ENCODE results near the gene IGF2BP2.
"Not testable (repeated sequence)": the region's sequence is repeated elsewhere in the genome, so short reads cannot be mapped to it uniquely, and the experiment has no call there.

Gene IGF2BP2

DNA sequence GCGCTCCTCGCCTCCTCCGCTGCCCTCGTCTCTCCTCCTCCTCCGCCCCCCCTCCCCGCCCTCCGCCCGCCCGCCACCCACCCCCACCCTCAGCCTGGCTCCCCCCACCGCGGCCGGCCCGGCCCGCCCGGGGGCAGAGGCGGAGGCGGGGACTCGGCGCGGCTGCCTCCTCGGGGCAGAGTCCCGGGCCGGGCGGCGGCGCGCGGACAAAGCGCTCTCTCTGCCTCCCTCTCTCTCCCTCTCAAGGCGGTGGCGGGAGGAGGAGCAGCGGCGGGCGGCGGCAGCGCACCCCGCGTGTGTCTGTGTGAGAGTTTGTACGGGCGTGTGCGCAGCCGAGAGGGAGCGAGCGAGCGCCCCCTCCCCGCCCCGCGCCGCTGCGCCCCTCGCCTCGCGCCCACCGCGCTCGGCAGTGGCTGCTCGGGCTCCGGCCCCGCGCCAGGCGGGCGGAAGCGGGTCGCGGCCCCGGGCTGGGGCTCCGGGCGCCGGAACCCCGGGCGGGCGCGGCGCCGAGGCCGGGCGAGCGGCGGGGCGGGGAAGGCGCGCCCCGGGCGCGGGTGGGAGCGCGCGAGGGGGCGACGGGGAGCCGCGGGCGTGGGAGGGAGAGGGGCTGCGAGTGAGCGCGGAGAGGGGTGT, at the start of gene IGF2BP2:
TSS of gene IGF2BP2 (minus strand) at position 37 of the 633 bp plus-strand sequence. CDS start 82 bp downstream, outside the sequence.
- DNase-seq (ENCODE audit: low read depth in 3 of 3), result peak in 2 of 3 experiments; percentile 17 to 46

DNA sequence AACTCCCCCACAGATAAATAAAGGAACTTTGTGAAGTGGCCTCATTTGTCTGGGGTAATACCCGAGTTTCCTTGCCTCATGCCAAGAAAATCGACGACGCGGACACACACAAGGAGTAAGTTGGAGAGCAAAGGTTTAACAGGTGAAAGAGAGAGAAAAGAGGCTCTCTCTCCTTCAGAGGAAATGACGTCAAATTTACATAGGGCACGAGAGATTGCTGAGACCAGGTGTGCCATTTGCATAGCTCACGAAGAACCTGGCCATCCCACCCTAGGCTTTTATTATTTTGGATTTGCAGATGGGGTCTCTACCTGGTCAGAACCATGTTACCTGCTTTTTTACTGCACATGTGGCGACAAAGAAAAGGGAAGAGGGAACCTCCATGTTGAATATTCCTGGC, 49.3 kb upstream of the IGF2BP2 start:
- no peak for DNase-seq (ENCODE audit: low read depth in 3 of 3)

DNA sequence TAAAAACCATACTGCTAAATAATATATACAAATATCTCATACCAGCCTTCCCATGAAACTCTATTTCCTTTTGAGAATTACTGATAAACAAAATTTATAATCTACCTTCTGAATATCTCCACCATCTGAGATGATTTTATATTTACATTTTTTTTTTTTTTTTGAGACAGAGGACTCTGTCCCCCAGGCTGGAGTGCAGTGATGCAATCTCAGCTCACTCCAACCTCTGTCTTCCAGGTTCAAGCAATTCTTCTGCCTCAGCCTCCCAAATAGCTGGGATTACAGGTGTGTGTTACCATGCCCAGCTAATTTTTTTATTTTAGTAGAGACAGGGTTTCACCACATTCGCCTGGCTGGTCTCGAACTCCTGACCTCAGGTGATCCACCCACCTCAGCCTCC, 42.8 kb upstream of the IGF2BP2 start:
- no peak for DNase-seq (ENCODE audit: low read depth in 3 of 3)

DNA sequence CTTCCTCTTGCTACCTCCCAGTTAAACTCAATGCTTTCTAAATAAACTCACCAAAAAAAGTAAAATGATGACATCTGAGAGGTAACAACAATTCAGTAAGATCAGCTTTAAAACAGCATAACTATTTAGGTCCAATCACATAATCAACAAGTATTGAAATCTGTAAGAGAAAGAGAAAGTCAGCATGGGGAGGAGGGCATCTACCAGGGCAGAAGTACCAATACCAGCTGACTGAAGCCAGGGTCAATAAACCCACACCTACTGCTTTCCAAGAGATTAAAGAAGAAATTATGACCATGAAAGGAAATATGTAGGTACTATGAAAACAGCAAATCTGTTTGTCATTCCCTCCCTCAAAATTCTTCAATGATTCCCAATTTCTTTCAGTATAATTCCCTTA, 42.2 kb upstream of the IGF2BP2 start:
- DNase-seq (ENCODE audit: low read depth in 3 of 3), result no peak

DNA sequence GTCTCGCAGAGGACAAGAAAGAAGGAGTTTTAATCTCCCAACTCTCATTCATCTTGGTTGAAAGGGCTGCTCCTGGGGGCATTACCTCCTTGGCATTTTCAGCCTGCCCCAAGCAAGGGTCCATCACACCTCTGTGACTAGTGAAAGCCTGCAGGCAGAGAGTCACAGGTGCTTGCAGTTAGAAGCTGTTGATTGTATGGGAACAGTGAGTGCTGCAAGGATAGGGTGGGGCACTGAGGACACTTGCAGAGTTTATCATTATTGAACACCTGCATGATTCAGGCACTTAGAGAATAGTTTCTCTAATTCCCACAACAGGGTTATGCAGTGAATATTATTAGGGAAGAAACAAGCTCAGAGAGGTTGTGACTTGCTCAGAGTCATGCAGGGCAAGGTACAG, 41.7 kb upstream of the IGF2BP2 start:
- DNase-seq (ENCODE audit: low read depth in 3 of 3), result no peak

- DNase-seq (ENCODE audit: low read depth in 3 of 3), result no peak
These were observed 40.4 kb upstream of the IGF2BP2 start for GRCh38 chr3:185865247-185865646.

DNA sequence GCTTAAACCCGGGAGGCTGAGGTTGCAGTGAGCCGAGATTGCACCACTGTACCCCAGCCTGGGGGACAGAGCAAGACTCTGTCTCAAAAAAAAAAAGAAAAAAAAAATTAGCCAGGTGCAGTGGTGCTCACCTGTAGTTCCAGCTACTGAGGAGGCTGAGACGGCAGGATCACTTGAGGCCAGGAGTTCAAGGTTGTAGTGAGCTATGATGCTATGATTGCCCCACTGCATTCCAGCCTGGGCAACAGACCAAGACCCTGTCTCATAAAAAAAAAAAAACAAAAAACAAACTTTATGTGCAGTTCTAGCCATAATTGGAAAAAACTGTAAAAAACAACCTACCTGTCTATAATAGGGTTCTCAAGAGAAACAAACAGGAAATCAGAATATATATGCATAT, 39.9 kb upstream of the IGF2BP2 start:
- DNase-seq (ENCODE audit: low read depth in 3 of 3), result no peak

DNA sequence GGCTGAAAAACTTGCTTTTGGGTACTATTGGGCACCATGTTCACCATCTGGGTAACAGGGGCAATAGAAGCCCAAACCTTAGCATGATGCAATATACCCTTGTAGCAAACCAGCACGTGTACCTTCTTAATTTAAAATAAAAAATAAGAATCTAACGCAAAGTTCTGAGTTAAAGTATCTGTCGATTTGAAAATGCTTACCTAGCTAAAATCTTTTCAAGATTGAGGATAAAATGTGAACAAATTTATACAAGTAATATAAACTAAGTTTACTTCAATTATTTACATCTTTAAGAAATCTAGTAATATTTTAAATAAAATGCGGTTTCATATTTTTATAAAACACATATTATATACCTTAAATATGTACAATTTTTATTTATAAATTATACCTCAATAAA, 38.1 kb upstream of the IGF2BP2 start:
- no peak for DNase-seq (ENCODE audit: low read depth in 3 of 3)

- no peak for DNase-seq (ENCODE audit: low read depth in 3 of 3)
These were observed 34.6 kb upstream of the IGF2BP2 start for GRCh38 chr3:185859294-185859972.

DNA sequence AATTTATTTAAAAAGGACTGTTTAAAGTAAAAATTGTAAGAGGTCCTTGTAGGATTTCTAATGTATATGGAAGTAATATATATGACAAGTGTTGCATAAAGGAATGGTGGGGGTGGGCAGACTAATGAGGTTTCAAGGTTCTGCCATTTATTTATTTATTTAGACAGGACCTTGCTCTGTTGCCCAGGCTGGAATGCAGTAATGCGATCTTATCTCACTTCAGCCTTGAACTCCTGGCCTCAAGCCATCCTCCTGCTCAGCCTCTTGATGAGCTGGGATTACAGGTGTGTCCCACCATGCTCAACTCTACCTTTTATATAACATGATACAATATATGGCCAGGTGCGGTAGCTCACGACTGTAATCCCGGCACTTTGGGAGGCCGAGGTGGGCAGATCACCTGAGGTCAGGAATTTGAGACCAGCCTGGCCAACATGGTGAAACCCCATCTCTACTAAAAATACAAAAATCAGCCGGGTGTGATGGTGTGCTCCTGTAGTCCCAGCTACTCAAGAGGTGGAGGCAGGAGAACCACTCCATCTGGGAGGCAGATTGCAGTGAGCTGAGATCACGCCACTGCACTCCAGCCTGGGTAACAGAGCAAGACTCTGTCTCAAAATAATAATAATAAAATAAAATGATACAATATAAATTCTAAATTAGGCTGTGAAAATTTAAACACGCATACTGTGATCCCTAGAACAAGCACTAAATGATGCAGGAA, 33.8 kb upstream of the IGF2BP2 start:
- no peak for DNase-seq (ENCODE audit: low read depth in 3 of 3)

- DNase-seq (ENCODE audit: low read depth in 3 of 3), result no peak
These were observed 32.4 kb upstream of the IGF2BP2 start for GRCh38 chr3:185857208-185857607.

DNA sequence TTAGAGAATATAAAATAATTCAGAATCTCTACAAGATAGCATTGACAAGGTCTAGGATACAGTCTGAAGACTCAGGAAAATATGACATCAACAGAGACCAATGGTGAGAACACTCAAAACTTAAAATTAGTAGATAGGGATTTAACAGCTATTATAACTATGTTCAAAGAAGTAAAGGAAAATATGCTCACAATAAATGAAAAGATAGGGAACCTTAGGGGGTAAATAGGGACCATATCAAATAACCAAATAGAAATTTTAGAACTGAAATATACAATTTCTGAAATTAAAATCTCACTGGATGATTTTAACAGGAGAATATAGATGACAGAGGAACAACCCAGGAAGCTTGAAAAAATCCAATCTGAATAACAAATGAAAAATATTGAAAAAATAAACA, 31.8 kb upstream of the IGF2BP2 start:
- DNase-seq (ENCODE audit: low read depth in 3 of 3), result no peak

- DNase-seq (ENCODE audit: low read depth in 3 of 3), result not testable (repeated sequence)
These were observed 28.9 kb upstream of the IGF2BP2 start for GRCh38 chr3:185853771-185854170.

- no peak for DNase-seq (ENCODE audit: low read depth in 3 of 3)
These were observed 27.8 kb upstream of the IGF2BP2 start for GRCh38 chr3:185852635-185853034.

DNA sequence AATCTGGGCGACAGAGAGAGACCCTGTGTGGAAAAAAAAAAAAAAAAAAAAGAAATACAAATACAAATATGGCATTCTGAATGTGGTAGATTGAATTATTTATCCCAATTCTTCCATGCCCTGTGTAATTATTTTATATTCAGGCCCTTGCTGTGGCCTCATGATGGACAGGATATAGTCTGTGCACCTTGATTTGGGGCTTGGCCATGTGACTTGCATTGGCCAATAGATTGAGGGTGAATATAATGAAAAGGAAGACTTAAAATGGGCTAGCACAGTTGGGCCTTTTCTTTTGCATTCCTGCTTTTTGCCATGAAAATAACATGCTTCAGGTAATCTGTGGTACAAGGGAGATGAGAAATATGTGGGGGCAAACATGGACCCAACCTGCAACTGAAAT, 27.1 kb upstream of the IGF2BP2 start:
- DNase-seq (ENCODE audit: low read depth in 3 of 3), result no peak

DNA sequence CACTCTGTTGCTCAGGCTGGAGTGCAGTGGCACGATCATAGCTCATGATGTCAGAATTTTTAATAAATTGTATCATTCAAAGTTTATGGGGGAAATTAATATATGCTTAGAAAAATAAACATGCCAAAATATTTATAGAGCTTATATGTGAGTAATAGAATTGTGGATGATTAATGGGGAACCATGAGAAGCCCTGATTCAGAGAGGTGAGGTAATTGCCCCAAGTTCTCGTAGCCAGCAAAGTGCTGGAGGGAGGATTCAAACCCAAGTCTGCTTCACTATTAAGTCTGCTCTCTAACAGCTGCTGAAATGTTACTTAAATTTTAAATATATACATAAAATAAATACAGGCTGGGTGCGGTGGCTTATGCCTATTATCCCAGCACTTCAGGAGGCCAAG, 26.2 kb upstream of the IGF2BP2 start:
- no peak for DNase-seq (ENCODE audit: low read depth in 3 of 3)

DNA sequence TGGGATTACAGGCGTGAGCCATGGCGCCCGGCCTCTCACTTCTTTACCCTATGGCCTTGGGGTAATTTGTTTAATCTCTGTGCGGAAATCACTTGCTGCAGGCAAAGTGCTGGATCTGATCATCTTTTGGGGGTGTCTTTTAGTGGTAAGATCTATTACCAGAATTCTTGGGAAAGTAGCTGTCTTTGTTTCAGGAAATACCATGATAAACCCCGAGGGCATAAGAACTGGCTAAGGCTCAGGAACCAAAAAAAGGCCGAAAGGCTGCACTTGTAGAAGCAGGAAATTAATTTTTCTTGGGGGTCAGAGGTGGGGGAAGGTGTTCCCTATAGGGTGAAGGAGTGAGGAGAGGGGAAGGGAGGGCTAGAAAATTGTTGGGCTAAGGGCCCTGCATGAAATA, 22.7 kb upstream of the IGF2BP2 start:
- DNase-seq (ENCODE audit: low read depth in 3 of 3), result no peak

DNA sequence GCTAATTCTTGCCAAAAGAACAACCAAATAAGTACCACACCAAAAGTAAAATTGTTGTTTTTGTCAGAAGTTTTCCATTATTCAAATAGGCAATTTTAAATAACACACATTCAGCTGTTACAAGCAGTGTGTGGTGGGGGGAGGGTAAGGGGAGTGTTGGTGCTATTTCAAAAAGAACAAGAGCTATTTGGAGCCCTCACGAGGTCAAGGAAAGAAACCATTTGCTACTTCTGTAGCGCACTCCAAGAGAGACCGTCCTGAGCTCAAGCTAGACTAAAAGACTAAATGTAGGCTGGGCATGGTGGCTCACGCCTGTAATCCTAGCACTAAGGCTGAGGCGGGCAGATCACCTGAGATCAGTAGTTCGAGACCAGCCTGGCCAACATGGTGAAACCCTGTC, 21.2 kb upstream of the IGF2BP2 start:
- no peak for DNase-seq (ENCODE audit: low read depth in 3 of 3)

- no peak for DNase-seq (ENCODE audit: low read depth in 3 of 3)
These were observed 19.2 kb upstream of the IGF2BP2 start for GRCh38 chr3:185844051-185844450.

DNA sequence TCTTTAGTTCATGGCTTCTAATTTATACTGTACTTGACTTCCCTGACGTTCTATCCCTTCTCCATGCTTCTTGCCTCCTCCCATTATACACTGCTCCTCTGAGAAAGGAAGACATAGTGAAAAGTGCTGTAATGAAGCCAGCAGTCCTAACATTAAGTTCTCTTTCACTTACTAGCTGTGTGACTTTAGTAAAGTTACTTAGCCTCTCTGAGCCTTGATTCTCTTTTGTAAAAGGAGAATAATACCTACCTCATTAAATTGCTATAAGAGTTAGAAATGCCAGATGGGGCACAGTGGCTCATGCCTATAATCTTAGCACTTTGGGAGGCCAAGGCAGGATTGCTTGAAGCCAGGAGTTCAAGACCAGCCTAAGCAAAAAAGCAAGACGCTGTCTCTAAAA, 18.8 kb upstream of the IGF2BP2 start:
- no peak for DNase-seq (ENCODE audit: low read depth in 3 of 3)

DNA sequence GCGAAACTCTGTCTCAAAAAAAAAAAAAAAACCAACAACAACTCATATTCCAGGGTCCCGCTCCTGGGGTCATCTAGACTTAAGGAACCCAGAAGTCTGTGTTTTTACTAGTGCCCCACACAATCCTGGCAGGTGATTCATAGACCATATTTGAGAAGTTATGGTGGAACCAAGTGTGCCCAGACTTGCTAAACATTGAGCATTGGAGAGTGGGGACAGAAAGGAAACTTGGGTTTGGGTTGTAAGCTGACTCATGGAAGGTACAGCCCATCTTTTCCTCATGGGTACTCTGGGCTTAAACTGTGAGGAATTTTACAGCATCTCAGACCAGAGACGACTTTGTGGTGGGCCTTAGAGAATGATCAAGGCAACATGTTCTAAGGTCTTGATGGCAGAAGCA, 18.3 kb upstream of the IGF2BP2 start:
- no peak for DNase-seq (ENCODE audit: low read depth in 3 of 3)

- DNase-seq (ENCODE audit: low read depth in 3 of 3), result no peak
These were observed 17.4 kb upstream of the IGF2BP2 start for GRCh38 chr3:185842241-185842640.

- not testable (repeated sequence) for DNase-seq (ENCODE audit: low read depth in 3 of 3)
These were observed 13.7 kb upstream of the IGF2BP2 start for GRCh38 chr3:185838417-185838989.

All from stimulated activated CD4-positive, alpha-beta T cell treated with anti-CD3 and anti-CD28 coated beads, TNF-alpha, amount 100 ng/mL, for 24 hours (primary cell).